ENCODE measurements around the gene GUF1.

The GUF1 gene

GRCh38 chr4:44678094-44679041, at the start of gene GUF1:
Gene GUF1 (plus strand): TSS chr4:44678420. CDS start chr4:44678623, 203 bp downstream.
- DNase-seq: peak; percentile 86 to 87

GRCh38 chr4:44629280-44629866, 48.8 kb upstream of the GUF1 start:
- DNase-seq: peak; percentile 20 to 27

- no peak for DNase-seq
Measured at GRCh38 chr4:44632089-44632488, 46.1 kb upstream of the GUF1 start.

GRCh38 chr4:44632733-44633132, 45.5 kb upstream of the GUF1 start:
- DNase-seq: no peak

GRCh38 chr4:44638091-44638490, 40.1 kb upstream of the GUF1 start:
- DNase-seq: no peak

GRCh38 chr4:44646151-44646550, 32.1 kb upstream of the GUF1 start:
- no peak for DNase-seq

GRCh38 chr4:44651425-44651824, 26.8 kb upstream of the GUF1 start, which contains the start of gene YIPF7:
Gene YIPF7 (minus strand): TSS chr4:44651625. CDS start chr4:44650100, 1,525 bp downstream.
- DNase-seq: no peak

GRCh38 chr4:44652002-44652401, 26.2 kb upstream of the GUF1 start:
- no peak for DNase-seq

- DNase-seq: no peak
Measured at GRCh38 chr4:44660396-44660795, 17.8 kb upstream of the GUF1 start.

GRCh38 chr4:44661940-44662622, 16.1 kb upstream of the GUF1 start:
- no peak for DNase-seq

- no peak for DNase-seq
Measured at GRCh38 chr4:44662623-44663005, 15.6 kb upstream of the GUF1 start.

- no peak for DNase-seq
Measured at GRCh38 chr4:44663539-44664263, 14.5 kb upstream of the GUF1 start.

GRCh38 chr4:44668526-44668925, 9.7 kb upstream of the GUF1 start:
- DNase-seq: no peak

- DNase-seq: no peak
Measured at GRCh38 chr4:44670506-44671199, 7.6 kb upstream of the GUF1 start.

GRCh38 chr4:44671636-44672035, 6.6 kb upstream of the GUF1 start:
- no peak for DNase-seq

GRCh38 chr4:44674471-44674870, 3.7 kb upstream of the GUF1 start:
- DNase-seq: no peak

GRCh38 chr4:44675366-44675765, 2.9 kb upstream of the GUF1 start:
- no peak for DNase-seq

- DNase-seq: no peak
Measured at GRCh38 chr4:44679060-44679459, 840 bp downstream of the GUF1 start.

GRCh38 chr4:44684648-44685047, 6.4 kb downstream of the GUF1 start:
- no peak for DNase-seq

- no peak for DNase-seq
Measured at GRCh38 chr4:44700427-44700826, 22.2 kb downstream of the GUF1 start.

GRCh38 chr4:44701037-44701436, 22.8 kb downstream of the GUF1 start:
- no peak for DNase-seq

GRCh38 chr4:44704673-44705072, 26.5 kb downstream of the GUF1 start:
- no peak for DNase-seq

Data from stimulated activated CD4-positive, alpha-beta T cell treated with anti-CD3 and anti-CD28 coated beads, Interleukin-2, amount 100 ng/mL, for 24 hours (primary cell).